AG08396 (cell line): ENCODE measurements around the gene ZNF208.
"Not testable (repeated sequence)": the region's sequence is repeated elsewhere in the genome, so short reads cannot be mapped to it uniquely, and the experiment has no call there.

Experiments used
- DNase-seq: peaks from one replicate; pipeline ENCODE4 v3.0.0; 2012; ENCODE audit warnings: low spot score, mixed read lengths

The ZNF208 gene

DNA sequence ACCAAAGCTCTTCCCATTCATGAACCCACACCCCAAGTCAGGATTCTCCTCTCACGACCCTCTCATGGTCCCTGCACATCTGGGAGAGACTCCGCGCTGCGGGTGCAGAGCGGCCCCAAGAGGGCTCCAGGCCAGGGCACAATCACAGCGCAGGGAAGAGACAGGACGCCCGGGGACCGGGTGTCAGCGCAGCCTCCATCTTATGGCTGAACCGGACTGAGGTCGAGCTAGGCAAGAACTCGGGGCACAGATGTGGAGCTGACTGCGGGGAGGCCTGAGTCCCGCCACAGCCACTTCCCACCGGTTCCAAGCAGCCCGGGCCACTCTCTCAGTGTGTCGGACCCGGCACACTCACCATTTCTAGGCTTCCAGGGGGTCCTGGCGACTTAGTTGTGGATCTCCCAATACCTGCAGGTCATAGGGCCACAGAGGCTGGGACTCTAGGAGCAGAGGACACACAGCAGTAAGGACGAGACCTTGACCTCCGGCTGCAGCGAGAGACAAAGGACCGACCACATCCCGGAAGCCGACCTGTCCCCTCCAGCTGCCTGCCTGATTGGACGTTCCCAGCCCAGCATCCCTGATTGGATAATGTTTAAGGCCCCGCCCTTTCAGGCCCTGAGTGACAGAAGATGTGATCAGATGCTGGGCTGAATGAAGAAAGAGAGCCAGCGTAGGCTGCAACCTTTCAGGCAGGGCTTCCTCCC lies at the start of gene ZNF208:
Gene ZNF208 (minus strand): TSS at position 507 of the 707 bp plus-strand sequence. CDS start 149 bp downstream, at position 358.
- not testable (repeated sequence) for DNase-seq

- no peak for DNase-seq
These were observed 41.9 kb upstream of the ZNF208 start for GRCh38 chr19:22052644-22053013.

- DNase-seq = not testable (repeated sequence)
These were observed 30.4 kb upstream of the ZNF208 start for GRCh38 chr19:22041151-22041550.

- no peak for DNase-seq
These were observed 19.9 kb upstream of the ZNF208 start for GRCh38 chr19:22030680-22031079.

DNA sequence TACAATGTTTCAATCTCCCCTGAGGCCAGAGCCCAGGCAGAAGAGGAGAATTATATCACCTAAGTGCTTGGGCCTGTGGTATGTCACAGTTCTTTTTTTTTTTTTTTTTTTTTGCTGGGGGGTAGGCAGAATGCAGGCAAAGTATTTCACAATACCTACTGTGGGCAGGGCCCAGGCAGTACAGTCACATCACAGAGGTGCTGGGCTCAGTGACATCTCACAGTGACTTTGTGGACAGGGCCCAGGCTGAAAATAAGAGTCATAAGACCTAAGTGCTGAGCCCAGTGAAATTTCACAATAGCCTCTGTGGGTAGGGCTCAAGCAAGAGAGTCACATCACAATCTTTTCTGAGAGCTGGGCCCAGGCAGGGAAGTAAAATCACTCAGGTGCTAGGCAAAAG lies 15.9 kb upstream of the ZNF208 start:
- no peak for DNase-seq

GRCh38 chr19:22025539-22025938 lies 14.8 kb upstream of the ZNF208 start:
- not testable (repeated sequence) for DNase-seq

DNA sequence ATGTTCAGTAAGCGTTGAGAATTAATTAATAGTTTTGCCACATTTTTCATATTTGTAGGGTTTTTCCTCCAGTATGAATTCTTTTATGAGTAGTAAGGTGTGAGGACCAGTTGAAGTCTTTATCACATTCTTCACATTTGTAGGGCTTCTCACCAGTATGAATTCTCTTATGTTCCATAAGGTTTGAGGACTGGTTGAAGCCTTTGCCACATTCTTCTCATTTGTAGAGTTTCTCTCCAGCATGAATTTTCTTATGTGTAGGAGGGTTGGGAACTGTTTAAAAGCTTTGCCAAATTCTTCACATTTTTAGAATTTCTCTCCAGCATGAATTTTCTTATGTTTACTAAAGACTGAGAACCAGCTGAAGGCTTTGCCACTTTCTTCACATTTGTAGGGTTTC lies 40.3 kb downstream of the ZNF208 start:
- no peak for DNase-seq

DNA sequence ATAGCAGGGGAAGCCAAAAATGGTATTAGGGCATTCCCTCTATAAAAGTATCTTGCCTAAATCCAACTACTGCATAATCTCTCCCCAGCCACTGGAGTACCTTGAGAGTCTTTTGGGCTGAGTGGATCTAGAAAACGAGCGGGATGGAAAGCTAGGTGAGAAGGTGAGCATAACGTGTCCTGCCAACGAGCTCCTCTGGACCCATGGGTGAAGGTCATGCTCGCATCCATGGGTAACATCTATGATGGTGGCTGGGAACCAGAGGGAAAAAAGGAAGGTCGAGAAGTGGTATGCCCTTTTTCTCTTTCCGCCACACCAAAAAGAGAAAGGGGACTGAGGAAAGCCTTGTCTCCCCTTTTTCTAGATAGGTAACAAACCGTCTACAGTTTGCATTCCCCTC lies 63.0 kb downstream of the ZNF208 start:
- no peak for DNase-seq

GRCh38 chr19:21940684-21941083 lies 70.1 kb downstream of the ZNF208 start:
- no peak for DNase-seq

DNA sequence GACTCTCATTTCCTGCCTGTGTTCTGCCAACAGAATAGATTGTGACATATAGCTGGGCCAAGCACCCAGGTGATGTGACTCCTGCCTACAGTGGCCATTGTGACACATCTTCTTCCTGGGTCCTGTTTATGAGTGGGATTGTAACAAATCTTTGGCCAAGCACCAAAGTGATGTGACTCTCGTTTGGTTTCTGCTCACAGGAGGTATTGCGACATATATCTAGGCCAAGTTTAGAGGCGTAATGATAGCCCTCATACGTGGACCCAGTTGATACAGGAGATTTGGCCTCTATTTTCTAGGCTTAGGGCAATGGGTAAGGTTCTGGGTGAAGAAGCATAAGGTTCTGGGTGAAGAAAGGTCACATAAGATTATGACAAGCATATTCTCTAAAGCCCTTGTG lies 76.2 kb downstream of the ZNF208 start:
- no peak for DNase-seq

GRCh38 chr19:21934131-21934530 lies 76.6 kb downstream of the ZNF208 start:
- DNase-seq = no peak

DNA sequence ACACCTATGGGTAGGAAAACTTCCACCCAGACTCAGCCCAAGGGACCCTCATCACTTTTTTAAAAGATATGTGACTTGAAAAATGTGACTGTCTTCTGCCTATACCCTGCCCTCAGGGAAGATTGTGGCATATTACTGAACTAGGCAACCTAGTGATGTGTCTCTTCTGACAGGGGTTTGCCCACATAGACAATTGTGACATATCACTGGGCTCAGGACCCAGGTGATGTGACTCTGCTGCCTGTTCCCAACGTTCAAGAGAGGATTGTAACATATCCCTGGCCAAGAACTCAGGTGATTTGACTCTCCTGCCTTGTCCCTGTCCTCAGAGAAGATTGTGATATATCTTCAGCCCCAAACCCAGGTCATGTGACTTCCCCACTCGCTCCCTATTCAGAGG lies 88.5 kb downstream of the ZNF208 start:
- DNase-seq = no peak

DNA sequence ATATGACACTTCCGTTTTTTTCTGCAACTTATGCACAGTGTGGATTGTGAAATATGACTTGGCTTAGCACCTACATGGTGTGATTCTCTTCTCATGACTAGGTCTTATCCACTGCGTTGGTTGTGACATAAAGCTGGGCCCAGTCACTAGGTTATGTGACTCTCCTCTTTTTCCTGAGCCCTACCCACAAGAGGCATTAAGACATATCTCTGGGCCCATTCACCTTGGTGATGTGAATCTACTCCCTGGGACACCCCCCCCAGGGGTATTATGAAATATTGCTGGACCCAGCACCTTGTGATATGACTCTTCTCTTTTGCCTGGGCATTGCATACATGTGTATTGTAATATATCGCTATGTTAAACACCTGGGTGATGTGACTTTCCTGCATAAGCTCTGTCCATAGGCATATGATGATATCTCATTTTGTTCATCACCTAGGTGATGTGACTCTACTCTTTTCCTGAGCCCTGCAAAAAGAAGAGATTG lies 89.0 kb downstream of the ZNF208 start:
- no peak for DNase-seq

GRCh38 chr19:21915411-21915810 lies 95.3 kb downstream of the ZNF208 start:
- no peak for DNase-seq

GRCh38 chr19:21912654-21913053 lies 98.1 kb downstream of the ZNF208 start:
- DNase-seq = no peak

- no peak for DNase-seq
These were observed 100.4 kb downstream of the ZNF208 start for GRCh38 chr19:21910318-21910717.

DNA sequence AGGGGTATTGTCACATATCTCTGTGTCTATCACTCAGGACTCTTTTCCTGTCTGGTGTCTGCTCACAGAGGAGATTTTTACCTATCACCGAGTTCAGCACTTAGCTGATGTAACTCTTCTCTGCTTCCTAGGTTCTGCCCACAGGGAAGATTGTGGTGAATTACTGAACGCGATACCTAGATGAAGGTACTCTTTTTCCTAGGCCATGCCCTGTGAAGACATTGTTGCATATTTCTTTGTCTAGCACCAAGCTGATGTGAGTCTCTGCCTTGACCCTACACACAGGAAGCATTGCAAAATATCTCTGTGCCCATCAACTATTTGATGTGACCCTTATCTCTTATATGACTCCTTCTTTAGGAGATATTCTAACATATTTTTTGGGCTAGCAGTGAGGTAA lies 102.7 kb downstream of the ZNF208 start:
- DNase-seq = no peak

DNA sequence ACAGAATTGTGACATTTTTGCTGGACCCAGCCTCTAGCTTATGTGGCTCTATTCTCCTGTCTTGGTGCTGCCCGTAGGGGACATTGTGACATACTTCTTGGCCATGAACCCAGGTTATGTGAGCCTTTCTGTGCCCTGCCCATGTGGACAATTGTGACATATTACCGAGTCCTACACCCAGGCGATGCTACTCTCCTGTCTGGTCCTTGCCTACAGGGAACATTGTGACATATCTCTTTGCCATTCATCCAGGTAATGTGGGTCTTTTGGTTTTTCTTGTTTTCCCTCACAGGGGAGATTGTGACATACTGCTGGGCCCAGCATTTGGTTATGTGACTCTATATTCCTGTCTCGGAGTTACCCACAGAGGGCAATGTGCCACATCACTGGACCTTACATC lies 103.2 kb downstream of the ZNF208 start:
- no peak for DNase-seq

DNA sequence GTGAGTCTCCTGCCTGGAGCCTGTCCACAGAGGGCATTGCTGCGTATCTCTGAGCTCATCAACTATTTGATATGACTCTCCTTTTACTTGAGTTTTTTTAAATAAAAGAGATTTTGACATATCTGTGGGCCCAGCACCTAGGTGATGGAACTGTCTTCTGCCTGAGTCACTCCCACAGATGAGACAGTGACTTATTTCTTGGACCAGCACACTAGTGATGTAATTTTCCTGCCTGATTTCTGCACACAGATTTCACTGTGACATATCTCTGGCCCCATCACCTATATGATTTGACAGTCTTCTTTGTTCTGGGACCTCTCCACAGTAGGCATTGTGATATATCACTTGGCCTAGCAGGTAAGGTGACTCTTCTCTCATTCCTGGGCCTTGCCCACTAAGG lies 108.2 kb downstream of the ZNF208 start:
- no peak for DNase-seq

GRCh38 chr19:21901861-21902260 lies 108.9 kb downstream of the ZNF208 start:
- no peak for DNase-seq

DNA sequence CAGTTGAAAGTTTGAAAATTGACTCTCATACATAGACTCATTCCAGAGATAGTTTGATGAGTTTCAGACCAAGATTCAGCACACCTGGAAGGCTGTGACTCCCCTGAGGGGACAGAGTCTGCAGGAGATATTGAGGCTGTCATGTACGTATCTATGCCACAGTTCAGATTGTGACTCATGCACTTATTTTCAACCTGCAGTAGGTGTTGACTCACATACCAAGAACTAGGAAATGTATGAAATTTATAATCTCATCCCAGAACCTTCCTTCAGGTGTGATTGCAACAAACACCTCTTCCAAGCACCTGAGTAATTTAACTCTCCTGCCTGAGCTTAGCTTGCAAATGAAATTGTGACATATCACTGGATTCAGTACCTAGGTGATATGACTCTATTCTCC lies 110.3 kb downstream of the ZNF208 start:
- no peak for DNase-seq

DNA sequence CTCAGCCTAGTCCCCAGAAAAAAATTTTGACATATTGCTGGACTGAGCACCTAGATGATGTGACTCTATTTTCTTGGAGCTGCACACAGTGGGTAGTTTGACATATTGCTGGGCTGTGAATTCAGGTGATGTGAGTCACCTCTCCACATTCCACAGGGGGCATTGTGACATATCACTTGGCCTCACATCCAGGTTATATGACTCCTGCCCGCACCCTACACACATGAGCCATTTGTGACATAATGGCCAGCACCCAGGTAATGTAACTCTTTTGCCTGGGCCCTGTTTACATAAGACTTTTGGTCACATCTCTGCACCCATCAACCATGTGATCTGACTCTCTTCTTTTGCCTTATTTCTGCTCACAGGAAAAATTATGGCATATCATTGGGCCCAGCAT lies 119.7 kb downstream of the ZNF208 start:
- DNase-seq = no peak

DNA sequence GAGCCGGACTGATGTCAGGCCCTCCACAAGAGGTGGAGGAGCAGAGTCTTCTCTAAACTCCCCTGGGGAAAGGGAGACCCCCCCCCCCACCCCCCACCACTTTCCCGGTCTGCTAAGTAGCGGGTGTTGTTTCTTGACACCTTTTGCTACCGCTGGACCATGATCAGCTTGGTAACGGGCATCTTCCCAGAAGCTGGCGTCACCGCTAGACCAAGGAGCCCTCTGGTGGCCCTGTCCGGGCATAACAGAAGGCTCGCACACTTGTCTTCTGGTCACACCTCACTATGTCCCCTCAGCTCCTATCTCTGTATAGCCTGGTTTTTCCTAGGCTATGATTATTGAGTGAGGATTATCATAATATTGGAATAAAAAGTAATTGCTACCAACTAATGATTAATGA lies 120.7 kb downstream of the ZNF208 start:
- not testable (repeated sequence) for DNase-seq

- not testable (repeated sequence) for DNase-seq
These were observed 125.2 kb downstream of the ZNF208 start for GRCh38 chr19:21885516-21885915.
